HepG2 (cell line): ENCODE results near the gene ARHGEF12. TPM values are rescaled to one million over a fixed set of nuclear protein-coding genes. Genes with fewer than 3 reads are reported as not detected.

Source experiments
- ATAC-seq: fragments of 200-7000 bp; cut with Tn5 transposase; 3 replicates; pipeline ENCODE4 v1.9.1; 2020; ENCODE audit warnings: mild to moderate bottlenecking, moderate library complexity
- BruUV-seq: library from RNA; stranded (reverse); fragments of 400-500 nt; replicated peaks from 2 replicates; lab custom pipeline; 2021; lab: Mats Ljungman, UMichigan
- CTCF ChIA-PET: fragments of 300-600 bp; formaldehyde crosslinking; extraction: SDS; loops from one replicate; lab custom pipeline; 2021; ENCODE audit warnings: low total read pairs, inconsistent platforms, low intra/inter-chr PET ratio; lab: Yijun Ruan, JAX
- POLR2A ChIA-PET: fragments of 350-600 bp; sonication (Branson Sonifier 250); formaldehyde crosslinking; loops from one replicate; lab custom pipeline; 2020; ENCODE audit warnings: antibody characterized with exemption, inconsistent platforms; lab: Yijun Ruan, JAX
- DNase-seq: peaks from one replicate; pipeline ENCODE4 v3.0.0-alpha.2; 2015; ENCODE audit warnings: low spot score
- FAIRE-seq: peaks from 3 replicates; lab custom pipeline; 2011; peaks lifted over from hg19 to GRCh38; lab: Jason Lieb, UNC
- H2AFZ ChIP-seq: one replicate; pipeline ENCODE4 v1.6.1; 2011; ENCODE audit warnings: low read length, inconsistent platforms
- H3K27ac ChIP-seq: fragments of 300-600 bp; 3 replicates; pipeline ENCODE4 v1.8.0; 2011; ENCODE audit warnings: mixed run types, mild to moderate bottlenecking, mixed read lengths, low read length, inconsistent platforms; ENCODE audit not compliant: insufficient read depth; ENCODE audit errors: extremely low read length
- H3K27me3 ChIP-seq, 2 experiments: fragments of 200-600 bp in 1 of 2; 2 replicates in 1 of 2; 3 replicates in 1 of 2; pipeline versions ENCODE4 v1.6.0 to v1.8.0; 2011; ENCODE audit warnings: low read length in 2 of 2, mild to moderate bottlenecking in 2 of 2, moderate library complexity in 2 of 2, inconsistent platforms in 1 of 2; ENCODE audit not compliant: insufficient read depth in 2 of 2, control insufficient read depth in 1 of 2
- H3K36me3 ChIP-seq, 2 experiments: fragments of 200-600 bp in 1 of 2; replicated peaks in 1 of 2; 2 replicates in 1 of 2; 3 replicates in 1 of 2; pipeline versions ENCODE4 v1.5.1 to v1.8.0; 2011; ENCODE audit warnings: low read length in 2 of 2, inconsistent platforms in 1 of 2; ENCODE audit not compliant: insufficient read depth in 2 of 2, control insufficient read depth in 1 of 2
- H3K4me1 ChIP-seq: 2 replicates; pipeline ENCODE4 v1.5.1; 2012; ENCODE audit warnings: low read length, inconsistent platforms; ENCODE audit not compliant: insufficient read depth
- H3K4me2 ChIP-seq: 2 replicates; pipeline ENCODE4 v1.6.0; 2011; ENCODE audit warnings: low read depth, low read length, inconsistent platforms
- H3K4me3 ChIP-seq, 3 experiments: fragments of 200-600 bp in 1 of 3; sonication (generic), shearing (Covaris generic) in 1 of 3; replicated peaks in 1 of 3; 2 replicates each; pipeline ENCODE4 v1.5.1; 2011 to 2016; ENCODE audit warnings: low read length in 3 of 3, inconsistent platforms in 2 of 3, low read depth in 2 of 3, mild to moderate bottlenecking in 2 of 3, control low read depth in 1 of 3, mixed read lengths in 1 of 3; ENCODE audit not compliant: insufficient read depth in 1 of 3
- H3K79me2 ChIP-seq: one replicate; pipeline ENCODE4 v1.6.1; 2011; ENCODE audit warnings: low read length, inconsistent platforms; ENCODE audit not compliant: insufficient read depth
- H3K9ac ChIP-seq: 2 replicates; pipeline ENCODE4 v1.6.0; 2011; ENCODE audit warnings: mild to moderate bottlenecking, low read depth, low read length, inconsistent platforms; ENCODE audit not compliant: insufficient read depth
- H3K9me3 ChIP-seq: 2 replicates; pipeline ENCODE4 v1.5.1; 2012; ENCODE audit warnings: mild to moderate bottlenecking, low read length
- H4K20me1 ChIP-seq: 2 replicates; pipeline ENCODE4 v1.6.0; 2011; ENCODE audit warnings: inconsistent platforms, mild to moderate bottlenecking, low read length, moderate library complexity; ENCODE audit not compliant: insufficient read depth
- CREB1 ChIP-seq, 2 experiments: fragments of 450-650 bp in 1 of 2; IDR thresholded peaks; 2 replicates each; pipeline ENCODE4 v1.6.1; 2016 to 2017; ENCODE audit warnings: control low read depth in 1 of 2, mild to moderate bottlenecking in 1 of 2, missing compliant biosample characterization in 1 of 2, missing genetic modification characterization in 1 of 2
- FOXP4 ChIP-seq: sonication (generic); formaldehyde crosslinking; IDR thresholded peaks from 2 replicates; pipeline ENCODE4 v1.4.0; 2020; ENCODE audit warnings: missing genetic modification reagents
- HMGXB4 ChIP-seq, 2 experiments: sonication (generic) in 1 of 2; formaldehyde crosslinking in 1 of 2; IDR thresholded peaks; 2 replicates each; pipeline versions ENCODE4 v1.4.0 to v1.6.1; 2018 to 2020; ENCODE audit warnings: missing genetic modification reagents in 2 of 2, borderline replicate concordance in 1 of 2, low read depth in 1 of 2, mild to moderate bottlenecking in 1 of 2, missing biosample characterization in 1 of 2
- KDM3A ChIP-seq: IDR thresholded peaks from 2 replicates; pipeline ENCODE4 v1.6.1; 2018; ENCODE audit warnings: low read depth, missing compliant biosample characterization
- KDM5A ChIP-seq: fragments of 200-600 bp; sonication (generic); IDR thresholded peaks from 2 replicates; pipeline ENCODE4 v1.7.0; 2018; ENCODE audit warnings: antibody characterized with exemption, mild to moderate bottlenecking, low read length, borderline replicate concordance
- PRDM4 ChIP-seq: sonication (generic); formaldehyde crosslinking; IDR thresholded peaks from 2 replicates; pipeline ENCODE4 v1.9.0; 2021; ENCODE audit warnings: missing genetic modification reagents, borderline replicate concordance
- SP2 ChIP-seq: sonication (generic); formaldehyde crosslinking; IDR thresholded peaks from 2 replicates; pipeline ENCODE4 v1.5.1; 2020; ENCODE audit warnings: mild to moderate bottlenecking, missing genetic modification reagents
- ZBTB21 ChIP-seq: sonication (generic); formaldehyde crosslinking; IDR thresholded peaks from 2 replicates; pipeline ENCODE4 v1.4.0; 2020; ENCODE audit warnings: missing genetic modification reagents
- ZFP1 ChIP-seq: IDR thresholded peaks from 2 replicates; pipeline ENCODE4 v1.6.1; 2016
- ZFP90 ChIP-seq: sonication (generic); formaldehyde crosslinking; IDR thresholded peaks from 2 replicates; pipeline ENCODE4 v1.8.0; 2022; ENCODE audit warnings: missing genetic modification reagents, mild to moderate bottlenecking, inconsistent platforms, borderline replicate concordance
- ZNF234 ChIP-seq: sonication (generic); formaldehyde crosslinking; conservative IDR thresholded peaks from 2 replicates; pipeline ENCODE4 v1.5.1; 2020; ENCODE audit warnings: mild to moderate bottlenecking, missing genetic modification reagents
- ZNF430 ChIP-seq: sonication (generic); formaldehyde crosslinking; IDR thresholded peaks from 2 replicates; pipeline ENCODE4 v1.9.0; 2021; ENCODE audit warnings: mild to moderate bottlenecking, missing genetic modification reagents
- ZNF674 ChIP-seq: sonication (generic); formaldehyde crosslinking; IDR thresholded peaks from 2 replicates; pipeline ENCODE4 v1.5.0; 2020; ENCODE audit warnings: low read depth, mild to moderate bottlenecking, missing genetic modification reagents
- ZNF770 ChIP-seq: sonication (generic); formaldehyde crosslinking; IDR thresholded peaks from 2 replicates; pipeline ENCODE4 v1.5.0; 2020; ENCODE audit warnings: mild to moderate bottlenecking, missing genetic modification reagents
- WGBS: methylation state at CpG from one replicate; pipeline ENCODE4 v1.1.6; 2017; ENCODE audit warnings: low lambda C conversion rate; 5-methylcytosine and 5-hydroxymethylcytosine counted together
- in situ Hi-C: cut with HindIII; loops from 2 replicates; pipeline ENCODE4 v1.10.0; 2017; ENCODE audit warnings: low pct_unique_long_range_greater_than_20kb; ENCODE audit not compliant: extremely low pct_ligation_motif_present
- intact Hi-C: fragments of 100-400 bp; cut with micrococcal nuclease; formaldehyde crosslinking; loops from one replicate; pipeline ENCODE4 v1.10.0; 2022; ENCODE audit not compliant: unreplicated experiment
- polyA plus RNA-seq, 8 experiments: library from polyadenylated mRNA; depleted of rRNA in 3 of 8; stranded (reverse) in 7 of 8; unstranded in 1 of 8; fragments of >200 nt; fragmentation: Illumina TruSeq in 4 of 8; extraction: Trizol in 4 of 8; gene quantifications; 2 replicates each; pipeline versions ENCODE4 v1.2.1 to v1.2.3, GENCODE V29; 2011 to 2016; ENCODE audit warnings: low read depth in 4 of 8, missing spikeins in 1 of 8, mixed read lengths in 1 of 8; ENCODE audit not compliant: insufficient read depth in 1 of 8
- total RNA-seq, 5 experiments: library from RNA; depleted of rRNA; stranded (reverse); fragments of >200 nt; fragmentation: Illumina TruSeq; extraction: Trizol; gene quantifications; 2 replicates each; pipeline ENCODE4 v1.2.3, GENCODE V29; 2016; ENCODE audit warnings: low read depth in 1 of 5

The ARHGEF12 gene
- total and polyA plus RNA-seq, 2 of the 13 experiments (the other 11 are each of a cell fraction or from before 2014, with no cell fraction given) = 17.9 to 54.4 TPM

GRCh38 chr11:120334894-120335462 is 1.2 kb upstream of the ARHGEF12 start:
- Histone ChIP-seq H2AFZ (peak overlapping the region; percentile 94), H3K9me3 (no peaks in the 10 kb centered on the region), H3K4me2 (peak overlapping the region; percentile 90), H3K9ac (peak overlapping the region; percentile 84), H3K4me3 (peak overlapping the region; percentile 80 to 96 (median 86)), H3K27me3 (no peaks in the 10 kb centered on the region; a peak in 1 of 5 replicates), H3K79me2 (peaks cover 34% of the 10 kb centered on the region), H3K4me1 (peaks cover 20% of the 10 kb centered on the region), H3K36me3 (peaks cover 0 to 1% of the 10 kb centered on the region in 2 experiments; a peak in 2 of 5 replicates), H4K20me1 (peaks cover 9% of the 10 kb centered on the region), H3K27ac (peak overlapping the region; percentile 86)
- BruUV-seq = no TSS peak
- CTCF ChIA-PET = interaction anchor here (0.7 to 1.6 kb wide), 3 partner anchors 97 to 176 kb away, joined by 3 to 6 read pairs (median 4); partner anchors contain the start of gene GRIK4
- WGBS = 2% methylated on average over 8 of the region's 8 CpGs
- in situ Hi-C loops = loop anchor here (5.0 kb wide), 1 partner anchor 57 kb away; no protein-coding TSS in a partner anchor
- POLR2A ChIA-PET = interaction anchor here (1.0 to 2.4 kb wide), 5 partner anchors 10 to 150 kb away, joined by 4 to 11 read pairs (median 5); partner anchors contain the start of gene TLCD5
- intact Hi-C loops = loop anchor here (2.0 to 5.0 kb wide), 3 partner anchors 37 to 97 kb away; no protein-coding TSS in a partner anchor
- FAIRE-seq (peak; percentile 34), ATAC-seq (no peak), DNase-seq (peak; percentile 74)
- TF ChIP-seq ZFP1 (CRISPR knock-in tag) = no peak
- TF ChIP-seq PRDM4 = no peak
- no peak for TF ChIP-seq SP2
- no peak for TF ChIP-seq ZNF234 (CRISPR knock-in tag)
- no peak for TF ChIP-seq ZFP90 (CRISPR knock-in tag)
- TF ChIP-seq FOXP4 (CRISPR knock-in tag) = no peak
- no peak for TF ChIP-seq KDM3A
- peak in 1 of 2 experiments; percentile 29; a peak in 1 of 4 replicates for TF ChIP-seq HMGXB4 (CRISPR knock-in tag; IDR thresholded peaks at IDR 0.05; ENCODE audit: borderline replicate concordance in 1 of 2, low read depth in 1 of 2)
- peak; percentile 80 for TF ChIP-seq ZBTB21 (CRISPR knock-in tag)
- no peak for TF ChIP-seq KDM5A
- no peak for TF ChIP-seq ZNF430 (CRISPR knock-in tag)
- no peak for TF ChIP-seq ZNF770 (CRISPR knock-in tag)
- no peak for TF ChIP-seq CREB1 (IDR thresholded peaks at IDR 0.05)
- peak; percentile 29; the same call in 1 of the 2 replicates for TF ChIP-seq CREB1 (CRISPR knock-in tag; IDR thresholded peaks at IDR 0.05)
- TF ChIP-seq ZNF674 (CRISPR knock-in tag) = no peak
